Left cardiac atrium (tissue), 4 donors: ENCODE results near the gene WNT7B. TPM values are rescaled to one million over a fixed set of nuclear protein-coding genes. Genes with fewer than 3 reads are reported as not detected.

Source experiments
- ATAC-seq, 2 donors: fragments of 200-7000 bp; cut with Tn5 transposase; one replicate each; pipeline ENCODE4 v1.9.1; 2020; ENCODE audit warnings: mild to moderate bottlenecking in 2 of 2, moderate library complexity in 2 of 2
- DNase-seq: peaks from one replicate; pipeline ENCODE4 v3.0.0-alpha.2; 2020
- intact Hi-C, 2 donors: fragments of 100-400 bp; cut with DNase I; formaldehyde crosslinking; loops; one replicate each; pipeline versions ENCODE4 v1.14.1 to v1.15.1; 2022 to 2023
- total RNA-seq, 2 donors: library from RNA; stranded (reverse); fragmentation: NEBNext Ultra II Directional; extraction: Animal tissue kit (Norgen Biotek cat#: 25700); gene quantifications; one replicate each; pipeline ENCODE4 v1.2.1, GENCODE V29; 2021
- donor health status: DM: no; HTN: yes; CAD: no.
- donor health status: DM: no; HTN: yes; CAD: no; lungs with severe emphysema.
- donor health status: DM: yes; HTN: yes; CAD: no.
- donor health status: Dilated cardiomyopathy.

WNT7B gene
- total RNA-seq, 2 donors from 2014 or later, result not detected

GRCh38 chr22:45964926-45965527 is 11.9 kb downstream of the WNT7B start:
- DNase-seq (no peak), ATAC-seq (no peak)
- intact Hi-C loops, result no loop called here

- intact Hi-C loops, result no loop called here
- no peak for ATAC-seq
These were observed 12.6 kb downstream of the WNT7B start for GRCh38 chr22:45964372-45964771.

DNA sequence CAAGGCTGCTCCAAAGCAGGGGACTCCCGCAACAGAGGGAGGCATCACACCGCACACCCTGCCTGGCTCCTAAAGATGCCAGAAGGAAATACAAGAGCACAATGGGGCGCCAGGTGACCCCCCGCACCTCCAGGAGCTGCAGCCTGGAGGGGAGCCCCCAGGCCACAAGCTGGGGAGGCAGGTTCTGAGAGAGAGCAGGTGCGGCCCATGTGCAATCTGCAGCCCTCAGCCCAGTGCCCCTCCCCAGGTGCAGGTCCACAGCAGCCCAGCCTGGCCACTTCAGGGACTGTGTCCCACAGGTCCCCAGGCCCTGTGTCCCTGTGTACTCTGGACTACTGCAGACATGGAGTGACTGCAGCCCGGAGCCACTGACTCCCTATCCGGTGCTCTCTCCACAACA is 13.1 kb downstream of the WNT7B start:
- DNase-seq (no peak), ATAC-seq (no peak)
- intact Hi-C loops, result no loop called here

More at GRCh38 chr22:45964372-45964771, 12.6 kb downstream of the WNT7B start:
- no peak for DNase-seq

GRCh38 chr22:45962756-45963324 is 14.1 kb downstream of the WNT7B start:
- intact Hi-C loops, result no loop called here
- no peak for ATAC-seq
- no peak for DNase-seq

DNA sequence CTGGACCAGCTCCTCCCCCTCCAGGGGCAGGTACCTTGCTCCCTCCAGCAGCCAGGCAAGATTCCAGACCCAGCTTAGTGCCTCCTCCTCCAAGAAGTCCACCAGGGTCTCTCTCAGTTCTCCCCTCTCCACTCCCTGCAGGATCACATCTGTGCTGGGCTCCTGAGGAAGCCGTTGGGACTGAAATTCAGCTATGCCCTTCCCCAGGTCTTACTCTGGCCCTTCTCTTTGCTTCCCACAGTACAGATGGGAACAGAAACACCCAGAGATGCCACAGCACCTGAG is 14.6 kb downstream of the WNT7B start:
- DNase-seq (no peak), ATAC-seq (no peak)
- intact Hi-C loops, result no loop called here

DNA sequence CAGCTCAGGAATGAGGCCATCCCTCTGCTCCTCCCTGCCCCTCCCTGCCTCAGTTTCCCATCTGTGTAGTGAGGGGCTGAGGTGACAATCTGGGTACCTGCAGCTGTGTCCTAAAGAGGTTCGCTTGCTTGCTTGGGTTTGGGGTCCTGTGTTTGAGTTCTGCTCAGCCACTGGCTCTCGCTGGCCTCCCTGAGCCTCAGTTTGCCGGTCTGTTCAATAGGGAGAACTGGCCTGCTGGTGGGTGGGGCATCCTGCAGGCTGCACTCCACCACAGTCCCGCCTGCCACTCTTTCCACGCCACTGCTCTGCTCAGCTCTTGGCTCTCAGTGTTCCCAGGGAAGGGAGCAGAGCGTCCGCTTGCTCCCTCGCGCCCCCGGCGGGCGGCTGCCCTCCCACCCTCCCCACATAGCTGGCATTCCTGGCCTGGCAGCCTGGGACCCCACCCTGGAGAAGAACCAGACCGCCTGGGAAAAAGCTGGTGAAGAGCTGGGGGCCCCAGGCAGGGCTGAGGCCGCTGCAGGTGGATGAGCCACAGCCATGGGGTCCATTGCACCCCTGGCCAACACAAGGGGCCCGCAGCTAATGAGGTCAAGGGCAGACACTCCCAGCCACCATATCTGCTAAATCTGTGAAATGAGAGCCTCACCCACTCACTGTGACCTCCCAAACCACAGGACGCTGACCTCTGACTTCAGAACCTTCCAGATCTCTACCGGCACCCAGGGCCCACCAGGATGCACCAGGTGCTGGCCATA is 15.1 kb downstream of the WNT7B start:
- ATAC-seq (no peak), DNase-seq (no peak)
- intact Hi-C loops, result no loop called here

- DNase-seq (no peak), ATAC-seq (peak in 1 of 2 donors; percentile 7)
- intact Hi-C loops, result no loop called here
These were observed 16.2 kb downstream of the WNT7B start for GRCh38 chr22:45960477-45961386.

DNA sequence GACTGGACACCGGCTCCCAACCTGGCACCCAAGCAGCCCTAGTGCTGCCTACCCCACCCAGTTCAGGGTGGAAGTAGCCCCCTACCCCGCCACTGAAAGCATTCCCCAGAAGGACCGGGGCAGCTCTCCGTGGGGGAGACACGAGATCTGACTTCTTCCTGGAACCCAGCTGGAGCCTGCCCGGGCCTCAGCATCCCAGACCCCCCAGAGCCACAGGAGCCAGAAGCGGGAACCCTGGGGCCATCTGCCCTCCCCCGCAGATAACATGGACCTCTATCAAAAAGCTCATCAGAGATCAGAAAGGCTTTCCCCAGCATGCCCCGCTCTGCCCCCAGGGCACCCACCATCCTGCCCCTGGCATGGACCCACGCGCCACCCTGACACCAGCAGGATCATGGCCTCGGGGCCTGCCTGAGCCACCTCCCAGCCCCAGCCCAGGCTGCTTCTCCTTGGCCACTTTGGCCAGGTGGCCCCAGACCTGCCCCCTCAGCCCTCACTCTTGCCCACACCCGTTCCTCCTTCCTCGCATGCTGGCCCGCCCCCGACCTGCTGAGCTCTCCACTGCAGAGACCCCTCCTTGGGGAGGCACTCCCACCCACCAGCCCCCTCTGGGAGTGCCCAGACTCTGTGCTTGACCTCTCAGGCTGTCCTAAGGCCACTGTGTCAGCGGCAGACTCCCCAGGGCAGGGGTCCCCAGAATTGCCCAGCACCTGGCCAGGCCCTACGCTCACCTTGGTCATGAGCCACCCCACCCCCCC is 17.1 kb downstream of the WNT7B start:
- intact Hi-C loops, result no loop called here
- no peak for ATAC-seq

GRCh38 chr22:45958971-45959370 is 18.0 kb downstream of the WNT7B start:
- ATAC-seq (no peak), DNase-seq (no peak)
- intact Hi-C loops, result no loop called here

More for the DNA sequence above, 17.1 kb downstream of the WNT7B start:
- no peak for DNase-seq

GRCh38 chr22:45957826-45958225 is 19.1 kb downstream of the WNT7B start:
- ATAC-seq (no peak), DNase-seq (no peak)
- intact Hi-C loops, result no loop called here

- no peak for ATAC-seq
- intact Hi-C loops, result no loop called here
These were observed 23.8 kb downstream of the WNT7B start for GRCh38 chr22:45953178-45953577.

GRCh38 chr22:45952553-45952952 is 24.4 kb downstream of the WNT7B start:
- DNase-seq (no peak), ATAC-seq (no peak)
- intact Hi-C loops, result no loop called here

More at GRCh38 chr22:45953178-45953577, 23.8 kb downstream of the WNT7B start:
- no peak for DNase-seq

DNA sequence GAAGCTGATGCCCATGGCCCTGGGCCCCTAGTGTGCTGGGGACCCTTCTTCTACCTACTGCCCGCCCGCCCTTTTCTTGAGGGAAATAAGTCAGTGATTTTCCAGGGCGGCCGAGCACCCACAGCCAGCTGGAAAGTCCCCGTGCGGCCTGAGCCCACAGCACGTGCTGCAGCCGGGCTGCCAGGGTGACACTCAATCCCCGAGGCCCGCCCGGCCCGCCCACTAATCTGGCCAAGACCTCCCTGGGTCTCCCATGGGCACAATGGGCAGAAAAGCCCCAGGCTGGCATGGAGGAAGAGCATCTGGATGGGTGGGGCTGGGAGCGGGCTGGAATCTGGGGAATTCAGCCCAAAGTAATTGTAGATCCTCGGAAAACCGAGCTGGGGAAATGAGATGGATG is 24.8 kb downstream of the WNT7B start:
- intact Hi-C loops, result no loop called here
- DNase-seq, result no peak
- ATAC-seq, result no peak

DNA sequence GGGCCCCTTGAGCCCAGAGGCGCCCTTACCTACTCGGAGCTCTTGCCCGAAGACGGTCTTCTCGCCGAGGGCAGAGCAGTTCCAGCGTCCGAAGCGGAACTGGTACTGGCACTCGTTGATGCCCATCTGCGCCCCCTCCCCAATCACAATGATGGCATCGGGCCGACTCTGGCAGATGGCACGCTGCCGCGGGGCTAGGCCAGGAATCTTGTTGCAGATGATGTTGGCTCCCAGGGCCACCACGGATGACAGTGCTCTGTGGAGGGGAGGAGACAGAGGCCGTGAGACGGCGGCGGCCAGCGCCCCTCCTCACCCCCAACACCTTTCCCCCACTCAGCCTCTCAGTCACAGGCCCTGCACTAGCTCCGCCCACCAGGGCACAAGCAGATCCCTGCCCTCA is 27.1 kb downstream of the WNT7B start:
- ATAC-seq (no peak), DNase-seq (no peak)
- intact Hi-C loops, result no loop called here

DNA sequence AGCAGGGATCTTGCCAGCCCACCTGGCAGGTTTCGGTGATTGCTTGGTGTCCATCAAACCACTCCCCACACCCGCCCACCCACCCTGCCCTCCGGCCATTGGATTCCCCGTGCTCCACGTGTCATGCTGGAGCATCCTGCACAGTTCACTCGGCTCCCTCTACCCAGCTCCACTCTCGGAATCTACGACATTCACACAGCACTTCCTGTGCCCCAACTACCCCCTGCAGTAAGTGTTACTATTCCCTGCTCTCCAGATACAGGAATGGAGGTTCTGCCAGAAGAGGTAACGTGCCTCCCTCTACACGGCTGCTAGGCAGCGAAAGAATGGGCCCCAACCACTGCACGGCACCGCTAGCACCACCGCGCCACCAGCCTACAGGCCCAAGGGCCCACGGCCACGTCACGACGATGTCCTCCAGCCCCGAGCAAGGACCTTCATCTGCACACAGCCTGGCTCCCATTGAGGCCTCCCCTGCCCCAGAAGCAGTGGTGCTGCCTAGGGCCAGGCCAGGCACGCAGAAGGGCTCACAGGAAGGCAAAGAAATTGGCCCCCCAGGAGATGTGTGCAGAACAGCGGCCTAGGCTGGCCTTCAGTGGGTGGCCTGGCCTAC is 27.6 kb downstream of the WNT7B start:
- no peak for ATAC-seq
- intact Hi-C loops, result no loop called here
- no peak for DNase-seq

GRCh38 chr22:45948081-45948648 is 28.8 kb downstream of the WNT7B start:
- ATAC-seq (no peak), DNase-seq (no peak)
- intact Hi-C loops, result no loop called here

- DNase-seq, result no peak
- ATAC-seq, result no peak
- intact Hi-C loops, result no loop called here
These were observed 30.0 kb downstream of the WNT7B start for GRCh38 chr22:45946805-45947600.
